ENCODE results near the gene LPP. TPM values are rescaled to one million over a fixed set of nuclear protein-coding genes. Genes with fewer than 3 reads are reported as not detected.

Gene LPP
- total RNA-seq, 1 experiment from 2014 or later, result 120 TPM

DNA sequence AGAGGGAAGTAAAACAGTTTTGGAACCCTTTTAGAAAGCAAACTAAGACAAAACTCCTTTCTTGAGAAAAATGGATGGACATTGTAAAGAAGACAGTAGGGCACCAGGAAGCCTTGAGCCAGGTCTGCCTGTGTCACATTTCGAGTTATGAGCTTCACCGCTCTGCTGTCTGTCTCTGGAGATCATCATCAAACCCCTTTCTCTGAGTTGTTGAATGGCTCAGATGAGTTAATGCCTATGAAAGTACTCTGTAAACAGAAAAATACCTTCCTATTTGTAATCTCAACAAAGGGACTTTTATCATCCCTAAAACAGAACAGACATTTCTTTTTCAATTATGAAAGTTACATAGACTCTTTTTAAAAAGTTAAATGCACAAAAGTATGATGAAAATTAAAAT, 145.8 kb downstream of the LPP start:
- TF ChIP-seq, protein P1, sequence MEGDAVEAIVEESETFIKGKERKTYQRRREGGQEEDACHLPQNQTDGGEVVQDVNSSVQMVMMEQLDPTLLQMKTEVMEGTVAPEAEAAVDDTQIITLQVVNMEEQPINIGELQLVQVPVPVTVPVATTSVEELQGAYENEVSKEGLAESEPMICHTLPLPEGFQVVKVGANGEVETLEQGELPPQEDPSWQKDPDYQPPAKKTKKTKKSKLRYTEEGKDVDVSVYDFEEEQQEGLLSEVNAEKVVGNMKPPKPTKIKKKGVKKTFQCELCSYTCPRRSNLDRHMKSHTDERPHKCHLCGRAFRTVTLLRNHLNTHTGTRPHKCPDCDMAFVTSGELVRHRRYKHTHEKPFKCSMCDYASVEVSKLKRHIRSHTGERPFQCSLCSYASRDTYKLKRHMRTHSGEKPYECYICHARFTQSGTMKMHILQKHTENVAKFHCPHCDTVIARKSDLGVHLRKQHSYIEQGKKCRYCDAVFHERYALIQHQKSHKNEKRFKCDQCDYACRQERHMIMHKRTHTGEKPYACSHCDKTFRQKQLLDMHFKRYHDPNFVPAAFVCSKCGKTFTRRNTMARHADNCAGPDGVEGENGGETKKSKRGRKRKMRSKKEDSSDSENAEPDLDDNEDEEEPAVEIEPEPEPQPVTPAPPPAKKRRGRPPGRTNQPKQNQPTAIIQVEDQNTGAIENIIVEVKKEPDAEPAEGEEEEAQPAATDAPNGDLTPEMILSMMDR (IDR thresholded peaks at IDR 0.05; ENCODE audit: insufficient read depth in 1 of 2, low read depth in 1 of 2, low read length in 1 of 2, severe bottlenecking in 1 of 2, unreplicated experiment in 1 of 2), result no peak
- no TSS peak for BruUV-seq (replicated peaks)
- no peaks in the 10 kb centered on the region for H3K27me3 Mint-ChIP-seq (ENCODE audit: insufficient read depth, unreplicated experiment)
- H3K4me3 Mint-ChIP-seq (ENCODE audit: unreplicated experiment), result no peak overlapping the region
- no peak for DNase-seq
- peaks cover 18% of the 10 kb centered on the region for H3K36me3 Mint-ChIP-seq (ENCODE audit: insufficient read depth, unreplicated experiment)
- no peaks in the 10 kb centered on the region for H3K9me3 ChIP-seq
- H3K27me3 ChIP-seq (replicated peaks; ENCODE audit: control insufficient read depth, insufficient read depth, low read length), result no peaks in the 10 kb centered on the region
- ChIA-PET CTCF (interaction anchor here (0.7 kb wide), 1 partner anchor 116 kb away, joined by 7 read pairs; no protein-coding TSS in a partner anchor), POLR2A (no interaction called here)
- H3K4me1 ChIP-seq, result peaks cover 34% of the 10 kb centered on the region
- no peak overlapping the region for H3K27ac Mint-ChIP-seq (ENCODE audit: unreplicated experiment)
- H3K4me3 ChIP-seq (ENCODE audit: low read depth, low read length), result no peak overlapping the region
- intact Hi-C loops (cut with micrococcal nuclease; ENCODE audit: unreplicated experiment), result loop anchor here (5.0 to 10.0 kb wide), 3 partner anchors 88 to 655 kb away; no protein-coding TSS in a partner anchor
- H3K4me1 Mint-ChIP-seq (ENCODE audit: low read depth, unreplicated experiment), result peaks cover 64% of the 10 kb centered on the region
- H3K36me3 ChIP-seq (ENCODE audit: control insufficient read depth, insufficient read depth, low read length), result no peaks in the 10 kb centered on the region
- no peaks in the 10 kb centered on the region for H3K9me3 Mint-ChIP-seq (ENCODE audit: unreplicated experiment)

DNA sequence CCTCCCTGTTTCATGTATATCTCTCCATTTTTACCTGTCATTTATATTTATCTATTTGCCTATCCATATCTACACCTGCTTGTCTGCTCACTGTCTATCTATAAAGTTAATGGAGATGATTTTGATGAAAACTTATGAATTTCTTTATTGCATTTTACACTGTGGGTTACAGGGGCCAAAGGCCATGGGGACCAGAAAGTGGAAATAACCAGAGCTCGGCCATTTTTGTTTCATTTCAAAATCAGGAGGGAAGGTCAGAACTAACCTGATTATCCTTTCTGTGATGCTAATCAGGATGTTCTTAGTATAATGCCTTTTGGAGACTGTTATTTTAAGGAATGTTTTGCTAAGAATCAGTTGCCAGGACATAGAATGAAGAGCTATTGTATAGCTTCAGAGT, 147.2 kb downstream of the LPP start:
- no peaks in the 10 kb centered on the region for H3K9me3 ChIP-seq
- intact Hi-C loops (cut with micrococcal nuclease; ENCODE audit: unreplicated experiment), result loop anchor here (10.0 kb wide), 1 partner anchor 534 kb away; no protein-coding TSS in a partner anchor
- Mint-ChIP-seq H3K4me1 (ENCODE audit: low read depth, unreplicated experiment) (peaks cover 50% of the 10 kb centered on the region), H3K4me3 (ENCODE audit: unreplicated experiment) (no peak overlapping the region), H3K36me3 (ENCODE audit: insufficient read depth, unreplicated experiment) (peaks cover 18% of the 10 kb centered on the region), H3K9me3 (ENCODE audit: unreplicated experiment) (no peaks in the 10 kb centered on the region), H3K27ac (ENCODE audit: unreplicated experiment) (peak overlapping the region; percentile 4), H3K27me3 (ENCODE audit: insufficient read depth, unreplicated experiment) (no peaks in the 10 kb centered on the region)
- no peak overlapping the region for H3K4me3 ChIP-seq (ENCODE audit: low read depth, low read length)
- no peaks in the 10 kb centered on the region for H3K36me3 ChIP-seq (ENCODE audit: control insufficient read depth, insufficient read depth, low read length)
- ChIA-PET CTCF (no interaction called here), POLR2A (no interaction called here)
- TF ChIP-seq, protein P1 (IDR thresholded peaks at IDR 0.05; ENCODE audit: insufficient read depth in 1 of 2, low read depth in 1 of 2, low read length in 1 of 2, severe bottlenecking in 1 of 2, unreplicated experiment in 1 of 2), result no peak
- H3K27me3 ChIP-seq (replicated peaks; ENCODE audit: control insufficient read depth, insufficient read depth, low read length), result no peaks in the 10 kb centered on the region
- DNase-seq, result no peak
- H3K4me1 ChIP-seq, result peaks cover 19% of the 10 kb centered on the region
- no TSS peak for BruUV-seq (replicated peaks)

DNA sequence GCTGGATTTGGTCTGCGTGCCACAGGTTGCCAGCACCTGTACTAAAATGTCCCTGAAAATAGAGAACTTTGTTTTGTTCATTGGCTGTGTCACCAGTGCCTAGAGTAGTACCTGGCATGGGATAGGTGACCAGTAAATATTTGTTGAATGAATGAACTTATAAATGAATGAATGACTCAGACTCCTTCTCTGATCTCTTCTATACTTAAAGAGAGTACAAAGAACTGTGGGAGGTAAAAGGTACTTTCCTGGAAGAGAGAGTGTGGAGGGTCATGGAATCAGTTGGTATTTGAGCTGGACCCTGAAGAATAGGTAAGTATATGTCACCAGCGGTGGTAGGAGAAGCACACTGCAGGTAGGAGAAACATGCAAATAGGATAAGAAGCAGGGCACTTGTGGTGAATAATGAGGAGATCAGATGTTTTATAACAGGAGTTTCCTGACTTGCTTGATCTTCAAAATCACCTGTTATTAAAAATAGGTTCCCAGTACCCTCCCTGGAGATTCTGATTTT, 149.4 kb downstream of the LPP start:
- CTCF ChIA-PET, result no interaction called here
- POLR2A ChIA-PET, result no interaction called here
- H3K27ac Mint-ChIP-seq (ENCODE audit: unreplicated experiment), result peak overlapping the region; percentile 18

More for the DNA sequence above, 149.4 kb downstream of the LPP start:
- Histone ChIP-seq H3K4me1 (0 out of 2 replicates have a peak, but pooled peaks cover 3% of the 10 kb centered on the region), H3K36me3 (ENCODE audit: control insufficient read depth, insufficient read depth, low read length) (no peaks in the 10 kb centered on the region), H3K27me3 (replicated peaks; ENCODE audit: control insufficient read depth, insufficient read depth, low read length) (no peaks in the 10 kb centered on the region), H3K4me3 (ENCODE audit: low read depth, low read length) (no peak overlapping the region), H3K9me3 (no peaks in the 10 kb centered on the region)
- Mint-ChIP-seq H3K4me1 (ENCODE audit: low read depth, unreplicated experiment) (peaks cover 28% of the 10 kb centered on the region), H3K9me3 (ENCODE audit: unreplicated experiment) (no peaks in the 10 kb centered on the region), H3K27me3 (ENCODE audit: insufficient read depth, unreplicated experiment) (no peaks in the 10 kb centered on the region), H3K36me3 (ENCODE audit: insufficient read depth, unreplicated experiment) (peaks cover 20% of the 10 kb centered on the region), H3K4me3 (ENCODE audit: unreplicated experiment) (no peak overlapping the region)
- DNase-seq, result no peak
- BruUV-seq (replicated peaks), result no TSS peak
- intact Hi-C loops (cut with micrococcal nuclease; ENCODE audit: unreplicated experiment), result loop anchor here (10.0 kb wide), 1 partner anchor 531 kb away; no protein-coding TSS in a partner anchor
- TF ChIP-seq, protein P1 (IDR thresholded peaks at IDR 0.05; ENCODE audit: insufficient read depth in 1 of 2, low read depth in 1 of 2, low read length in 1 of 2, severe bottlenecking in 1 of 2, unreplicated experiment in 1 of 2), result no peak

All from Caco-2 (cell line).